Stimulated activated CD4-positive, alpha-beta T cell treated with anti-CD3 and anti-CD28 coated beads, Interleukin-2, amount 100 ng/mL, for 4 hours (primary cell): Measurements from ENCODE around the gene TMEM147.
A peak's percentile ranks its signal among the peaks of the same experiment; 100 is the strongest.

Source experiments
- DNase-seq: peaks from one replicate; pipeline ENCODE4 v3.0.0-alpha.2; 2020; ENCODE audit warnings: low read depth

The TMEM147 gene, protein sequence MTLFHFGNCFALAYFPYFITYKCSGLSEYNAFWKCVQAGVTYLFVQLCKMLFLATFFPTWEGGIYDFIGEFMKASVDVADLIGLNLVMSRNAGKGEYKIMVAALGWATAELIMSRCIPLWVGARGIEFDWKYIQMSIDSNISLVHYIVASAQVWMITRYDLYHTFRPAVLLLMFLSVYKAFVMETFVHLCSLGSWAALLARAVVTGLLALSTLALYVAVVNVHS

DNA sequence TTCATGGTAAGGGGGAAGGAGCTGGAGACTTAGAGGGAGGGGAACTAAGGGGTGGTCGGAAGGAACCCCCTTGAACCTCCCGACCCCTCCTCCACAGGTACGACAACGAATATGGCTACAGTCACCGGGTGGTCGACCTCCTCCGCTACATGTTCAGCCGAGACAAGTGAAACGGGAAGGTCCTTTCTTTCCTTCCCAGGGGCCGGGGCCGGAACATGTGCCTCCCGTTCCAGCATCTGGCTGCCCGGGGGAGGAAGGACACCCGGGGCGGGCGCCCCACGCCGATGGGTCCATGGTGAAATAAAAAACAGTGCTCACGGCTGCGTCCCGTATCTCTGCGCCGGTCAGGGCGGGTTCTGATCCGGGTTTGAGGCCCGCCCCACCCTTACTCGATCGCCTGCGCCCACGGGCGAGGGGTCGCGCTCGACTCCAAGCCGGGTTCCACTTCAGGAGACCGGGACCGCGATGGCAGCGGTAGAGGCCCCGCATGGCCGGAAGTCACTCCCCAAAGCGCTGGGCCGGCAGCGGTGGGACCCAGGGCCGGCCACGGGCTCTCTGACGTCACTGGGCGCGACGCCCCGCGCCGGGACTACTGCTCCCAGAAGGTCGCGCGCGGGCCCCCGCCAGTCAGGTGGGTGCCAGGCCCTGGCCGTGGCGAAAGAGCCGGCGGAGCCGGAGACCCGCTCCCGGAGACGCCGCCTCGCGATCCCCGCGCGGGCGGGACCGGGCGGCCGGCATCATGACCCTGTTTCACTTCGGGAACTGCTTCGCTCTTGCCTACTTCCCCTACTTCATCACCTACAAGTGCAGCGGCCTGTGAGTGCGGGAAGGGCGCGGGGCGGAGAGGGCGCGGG lies at the start of gene TMEM147:
TMEM147 (plus strand) TSS at position 626 of the 854 bp plus-strand sequence; CDS start at position 740, 114 bp downstream.
- DNase-seq: peak; percentile 71

DNA sequence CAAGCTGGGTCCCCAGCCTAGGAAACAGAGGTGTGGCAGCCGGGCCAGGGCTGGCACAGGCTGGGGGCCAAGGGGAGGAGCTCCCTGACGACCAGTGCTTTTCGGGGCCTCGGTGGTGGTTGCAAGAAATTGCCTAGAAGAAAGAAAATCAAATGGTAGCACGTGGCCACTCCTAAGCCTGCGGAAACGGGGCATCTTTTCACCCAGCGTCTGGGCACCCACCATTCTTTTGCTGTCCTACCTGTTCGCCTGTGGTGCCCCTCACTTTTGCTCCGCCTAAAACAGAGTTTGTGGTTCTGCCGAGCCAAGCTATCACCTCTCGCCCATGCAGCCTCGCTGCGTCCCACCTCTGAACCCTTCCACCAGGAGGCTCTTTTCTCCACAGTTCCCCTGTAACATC lies 48.0 kb upstream of the TMEM147 start:
- no peak for DNase-seq

- DNase-seq: no peak
Observed at GRCh38 chr19:35498220-35498619, 47.2 kb upstream of the TMEM147 start.

DNA sequence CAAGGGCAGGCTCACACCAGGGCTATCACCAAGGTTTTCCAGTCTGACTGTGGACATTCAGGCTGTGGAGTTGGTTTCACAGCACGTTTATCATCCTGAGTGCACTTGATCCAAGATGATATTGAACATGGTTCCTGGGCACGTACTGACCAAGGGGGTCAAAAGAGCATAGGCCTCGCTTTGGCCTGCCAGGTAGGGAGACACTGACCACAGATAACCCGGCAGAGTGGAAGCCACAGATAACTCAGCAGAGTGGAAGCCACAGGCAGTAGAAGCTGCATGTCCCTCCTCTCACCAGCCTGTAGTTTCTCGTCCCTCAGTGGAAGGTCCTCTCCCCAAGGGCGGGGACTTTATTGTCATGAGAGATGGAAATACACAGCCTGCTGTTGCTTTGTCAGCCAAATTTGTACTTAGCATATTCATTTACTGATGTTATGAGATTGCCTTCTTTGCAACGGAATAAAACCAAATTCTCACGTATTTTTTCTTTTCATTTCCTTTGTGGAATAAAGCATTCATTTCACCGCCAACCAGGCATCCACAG lies 46.4 kb upstream of the TMEM147 start:
- no peak for DNase-seq

- no peak for DNase-seq
Observed at GRCh38 chr19:35500611-35501010, 44.8 kb upstream of the TMEM147 start.

DNA sequence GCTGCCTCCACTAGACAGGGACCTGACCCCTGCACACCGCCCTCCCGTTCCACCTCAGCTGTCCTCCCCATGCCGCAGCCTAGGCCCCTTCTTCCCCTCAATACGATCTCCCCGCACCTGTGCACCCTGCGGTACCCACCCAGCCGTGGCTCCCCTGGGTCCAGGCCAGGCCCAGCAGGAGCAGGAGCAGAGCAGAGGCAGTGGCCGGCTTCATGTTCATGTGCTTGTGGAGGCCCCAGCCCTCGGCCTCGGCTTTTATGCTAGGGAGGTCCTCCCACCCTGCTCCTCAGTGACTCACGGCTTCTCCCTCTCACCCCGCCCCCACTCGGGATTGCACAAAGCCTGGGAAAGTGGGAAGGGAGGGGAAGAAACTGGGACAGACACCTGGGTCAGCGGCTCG lies 43.7 kb upstream of the TMEM147 start:
- DNase-seq: no peak

- no peak for DNase-seq
Observed at GRCh38 chr19:35502751-35503150, 42.7 kb upstream of the TMEM147 start.

DNA sequence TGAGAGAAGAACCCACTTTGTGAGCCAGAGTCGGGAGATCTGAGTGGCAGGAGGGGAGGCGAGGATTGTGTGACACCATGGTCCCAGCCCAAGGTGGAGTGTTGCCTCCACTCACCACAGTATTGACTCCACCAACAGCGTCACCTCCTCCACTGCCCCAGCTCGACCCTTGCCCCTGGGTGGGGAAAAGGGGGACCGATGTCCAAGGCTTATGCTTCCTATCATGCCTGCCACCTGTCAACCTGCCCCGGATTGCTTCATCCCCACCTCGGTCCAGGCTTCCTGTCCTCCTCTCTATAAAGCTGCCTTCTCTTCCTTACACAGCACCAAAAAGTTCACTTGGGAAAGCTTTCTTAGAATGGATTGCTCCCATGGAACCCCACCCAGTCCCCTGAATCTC lies 39.4 kb upstream of the TMEM147 start:
- no peak for DNase-seq

GRCh38 chr19:35507561-35507960 lies 37.9 kb upstream of the TMEM147 start:
- no peak for DNase-seq

- DNase-seq: no peak
Observed at GRCh38 chr19:35508129-35508528, 37.3 kb upstream of the TMEM147 start.

GRCh38 chr19:35509018-35509652 lies 36.3 kb upstream of the TMEM147 start:
- DNase-seq: peak; percentile 19

- peak; percentile 52 for DNase-seq
Observed at GRCh38 chr19:35509861-35510625, 35.4 kb upstream of the TMEM147 start.

DNA sequence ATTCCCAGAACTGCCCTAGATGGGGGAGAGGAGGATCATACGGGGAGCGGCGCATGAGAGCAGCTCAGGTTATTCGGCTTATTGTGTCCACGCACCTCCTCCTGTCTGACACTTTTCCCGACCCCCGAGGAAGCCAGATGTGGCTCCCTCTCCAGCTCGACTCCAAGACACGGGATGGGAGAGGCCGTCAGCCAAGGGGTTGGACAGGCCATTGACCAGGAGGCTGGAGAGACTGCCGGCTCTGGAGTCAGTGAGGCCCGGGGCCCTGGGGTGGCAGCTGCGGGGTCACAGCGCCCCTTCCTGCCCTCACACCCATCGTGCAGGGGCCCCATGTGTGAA lies 34.8 kb upstream of the TMEM147 start:
- DNase-seq: no peak

DNA sequence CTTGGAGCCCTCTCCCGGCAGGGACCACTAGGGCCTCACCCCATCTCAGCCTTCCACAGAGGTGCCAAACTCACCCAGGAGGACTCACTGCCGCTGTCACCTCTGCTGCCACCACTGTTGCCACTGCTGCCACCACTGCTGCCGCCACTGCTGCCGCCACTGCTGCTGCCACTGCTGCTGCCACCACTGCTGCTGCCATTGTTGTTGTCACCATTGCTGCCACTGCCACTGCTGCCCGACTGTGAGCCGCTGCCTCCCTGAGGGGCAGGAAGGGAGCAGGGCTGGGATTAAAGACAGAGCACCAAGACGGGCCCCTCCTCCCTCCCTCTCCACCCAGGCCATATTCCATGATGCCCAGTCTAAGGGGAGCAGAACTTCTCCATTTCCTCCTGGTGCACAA lies 34.1 kb upstream of the TMEM147 start:
- DNase-seq: no peak

DNA sequence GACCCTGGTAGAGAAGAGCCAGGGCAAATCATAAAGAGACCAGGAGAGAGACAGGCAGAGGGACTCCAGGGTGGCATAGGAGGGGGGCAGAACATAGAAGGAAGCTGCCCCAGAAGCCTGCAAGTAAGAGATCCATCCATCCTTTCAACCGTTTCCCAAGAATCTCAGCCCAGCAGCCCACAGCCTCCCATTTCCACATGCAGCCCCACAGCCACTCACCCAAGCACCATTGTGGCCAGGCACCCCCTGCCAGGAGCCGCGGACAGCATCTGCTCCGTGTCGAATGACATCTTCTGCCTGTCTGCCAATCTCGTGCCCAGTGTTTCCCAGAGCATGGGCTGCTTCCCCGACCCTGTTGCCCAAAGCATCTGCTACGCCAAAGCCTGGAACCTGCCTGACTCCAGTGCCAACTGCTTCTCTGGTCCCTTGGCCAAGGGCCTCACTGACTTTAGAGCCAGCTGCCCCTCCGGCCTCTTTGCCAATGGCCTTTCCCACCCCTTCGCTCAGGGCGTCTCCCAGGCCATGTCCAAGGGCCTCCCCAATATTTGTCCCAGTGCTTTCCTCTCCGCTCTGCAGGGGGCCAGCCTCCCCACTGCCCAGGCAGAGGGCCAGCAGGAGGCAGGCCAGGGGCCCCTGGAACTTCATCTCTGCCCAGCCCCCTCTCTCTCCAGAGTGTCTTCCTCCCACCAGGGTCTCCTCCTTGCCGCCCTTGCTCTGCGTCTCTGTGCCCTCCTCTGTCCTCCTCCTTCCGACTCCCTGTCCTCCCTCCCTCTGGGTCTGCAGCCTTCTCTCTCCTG lies 32.4 kb upstream of the TMEM147 start:
- no peak for DNase-seq

- no peak for DNase-seq
Observed at GRCh38 chr19:35513628-35514281, 31.7 kb upstream of the TMEM147 start, which contains the start of gene DMKN. TSS of gene DMKN (minus strand) at chr19:35513649. CDS start at chr19:35513475, 174 bp downstream.

- no peak for DNase-seq
Observed at GRCh38 chr19:35514282-35514809, 31.1 kb upstream of the TMEM147 start.

GRCh38 chr19:35516310-35516709 lies 29.1 kb upstream of the TMEM147 start:
- DNase-seq: no peak

- no peak for DNase-seq
Observed at GRCh38 chr19:35517342-35517741, 28.1 kb upstream of the TMEM147 start.

DNA sequence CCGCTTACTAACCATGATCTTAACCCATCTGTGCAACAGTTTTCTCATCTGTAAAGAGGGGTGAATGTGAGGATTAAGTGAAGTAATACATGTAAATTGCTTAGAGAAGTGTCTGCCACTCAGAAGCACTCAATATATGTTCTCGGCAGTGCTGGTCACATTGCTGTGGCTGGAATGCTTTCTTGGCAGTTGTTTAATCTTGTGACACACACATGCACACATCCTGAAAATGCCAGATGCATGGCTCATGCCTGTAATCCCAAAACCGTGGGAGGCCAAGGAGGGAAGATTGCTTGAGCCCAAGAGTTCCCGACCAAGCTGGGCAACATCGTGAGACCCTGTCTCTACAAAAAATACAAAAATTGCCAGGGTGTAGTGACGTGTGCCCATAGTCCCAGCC lies 27.1 kb upstream of the TMEM147 start:
- no peak for DNase-seq
